Calu3 (cell line): ENCODE data around the gene DICER1. TPM values are rescaled to one million over a fixed set of nuclear protein-coding genes. Genes with fewer than 3 reads are reported as not detected.
A peak's percentile ranks its signal among the peaks of the same experiment; 100 is the strongest.

Experiments
- BruUV-seq: library from RNA; stranded (reverse); fragments of 400-500 nt; replicated peaks from 2 replicates; lab custom pipeline; 2021; lab: Mats Ljungman, UMichigan
- CTCF ChIA-PET: fragments of 300-600 bp; sonication (Branson Sonifier 250); formaldehyde crosslinking; loops from one replicate; lab custom pipeline; 2022; ENCODE audit warnings: antibody characterized with exemption; lab: Charles Lee
- DNase-seq: peaks from one replicate; pipeline ENCODE4 v3.0.0; 2022
- H3K27ac Mint-ChIP-seq: one replicate; pipeline ENCODE4 v1.8.0; 2022; ENCODE audit warnings: mixed read lengths; ENCODE audit not compliant: unreplicated experiment
- H3K27me3 Mint-ChIP-seq: one replicate; pipeline ENCODE4 v1.8.0; 2022; ENCODE audit warnings: mixed read lengths; ENCODE audit not compliant: unreplicated experiment
- H3K36me3 Mint-ChIP-seq: one replicate; pipeline ENCODE4 v1.8.0; 2022; ENCODE audit warnings: mild to moderate bottlenecking, moderate library complexity, mixed read lengths; ENCODE audit not compliant: insufficient read depth, unreplicated experiment
- H3K4me1 Mint-ChIP-seq: one replicate; pipeline ENCODE4 v1.8.0; 2022; ENCODE audit warnings: mild to moderate bottlenecking, low read depth, mixed read lengths; ENCODE audit not compliant: unreplicated experiment
- H3K4me3 Mint-ChIP-seq: one replicate; pipeline ENCODE4 v1.8.0; 2022; ENCODE audit warnings: mild to moderate bottlenecking, low read depth, moderate library complexity, mixed read lengths; ENCODE audit not compliant: unreplicated experiment
- H3K9me3 Mint-ChIP-seq: one replicate; pipeline ENCODE4 v1.8.0; 2022; ENCODE audit warnings: low read depth, mixed read lengths; ENCODE audit not compliant: unreplicated experiment
- intact Hi-C: fragments of 100-400 bp; cut with micrococcal nuclease; formaldehyde crosslinking; loops from one replicate; pipeline ENCODE4 v1.10.0; 2022; ENCODE audit not compliant: unreplicated experiment
- total RNA-seq: library from RNA; stranded (reverse); gene quantifications from 2 replicates; pipeline ENCODE4 v1.2.3, GENCODE V29; 2022
- TF ChIP-seq, protein P1 (sequence below): fragments of 200-600 bp; IDR thresholded peaks from one replicate; pipeline ENCODE4 v1.8.0; 2022; ENCODE audit warnings: antibody characterized with exemption; ENCODE audit not compliant: unreplicated experiment

DICER1 gene
- total RNA-seq, 1 experiment from 2014 or later: 53.8 TPM

DNA sequence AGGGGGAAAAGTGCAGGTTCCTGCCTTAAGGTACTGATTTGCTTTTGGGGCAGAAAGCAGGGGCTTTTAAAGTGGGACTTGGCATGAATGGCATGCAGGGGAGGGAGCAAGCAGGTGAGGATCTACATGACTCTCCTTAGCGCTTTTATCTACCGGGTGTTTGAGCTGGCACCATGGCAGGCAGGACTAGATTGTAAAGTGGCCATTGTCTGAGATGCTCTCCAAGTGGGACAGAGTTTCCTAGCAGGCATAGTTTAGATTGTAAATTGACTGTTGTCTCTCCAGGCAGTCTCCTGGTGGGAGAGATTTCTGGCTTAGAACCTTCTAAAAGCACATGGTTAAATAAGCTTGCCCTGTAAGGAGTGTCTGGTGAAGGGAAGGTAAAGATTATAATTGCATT lies 5.3 kb upstream of the DICER1 start:
- H3K4me1 Mint-ChIP-seq: no peaks in the 10 kb centered on the region
- BruUV-seq: no TSS peak

DNA sequence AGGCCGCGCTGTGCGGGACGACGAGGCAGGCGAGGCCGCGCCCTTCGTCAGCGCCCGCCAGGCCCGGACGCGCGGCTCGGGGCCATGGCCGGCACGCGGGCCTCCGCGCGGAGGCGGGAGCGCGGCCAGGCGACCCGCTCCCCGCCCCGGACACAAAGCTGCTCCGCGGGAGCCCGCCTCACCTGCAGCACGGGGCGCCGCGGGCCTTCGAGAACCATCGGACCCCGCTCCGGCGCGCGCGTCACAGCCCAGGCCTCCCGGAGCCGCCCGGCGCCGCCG lies 342 bp downstream of the DICER1 start:
- peak overlapping the region; percentile 84 for H3K4me3 Mint-ChIP-seq
- no peaks in the 10 kb centered on the region for H3K27me3 Mint-ChIP-seq
- H3K27ac Mint-ChIP-seq: peak overlapping the region; percentile 91

More for the DNA sequence above, 5.3 kb upstream of the DICER1 start:
- Mint-ChIP-seq H3K27ac (no peak overlapping the region), H3K9me3 (peaks cover 6% of the 10 kb centered on the region), H3K27me3 (no peaks in the 10 kb centered on the region), H3K36me3 (peaks cover 7% of the 10 kb centered on the region), H3K4me3 (no peak overlapping the region)
- no peak for DNase-seq
- TF ChIP-seq, protein P1, sequence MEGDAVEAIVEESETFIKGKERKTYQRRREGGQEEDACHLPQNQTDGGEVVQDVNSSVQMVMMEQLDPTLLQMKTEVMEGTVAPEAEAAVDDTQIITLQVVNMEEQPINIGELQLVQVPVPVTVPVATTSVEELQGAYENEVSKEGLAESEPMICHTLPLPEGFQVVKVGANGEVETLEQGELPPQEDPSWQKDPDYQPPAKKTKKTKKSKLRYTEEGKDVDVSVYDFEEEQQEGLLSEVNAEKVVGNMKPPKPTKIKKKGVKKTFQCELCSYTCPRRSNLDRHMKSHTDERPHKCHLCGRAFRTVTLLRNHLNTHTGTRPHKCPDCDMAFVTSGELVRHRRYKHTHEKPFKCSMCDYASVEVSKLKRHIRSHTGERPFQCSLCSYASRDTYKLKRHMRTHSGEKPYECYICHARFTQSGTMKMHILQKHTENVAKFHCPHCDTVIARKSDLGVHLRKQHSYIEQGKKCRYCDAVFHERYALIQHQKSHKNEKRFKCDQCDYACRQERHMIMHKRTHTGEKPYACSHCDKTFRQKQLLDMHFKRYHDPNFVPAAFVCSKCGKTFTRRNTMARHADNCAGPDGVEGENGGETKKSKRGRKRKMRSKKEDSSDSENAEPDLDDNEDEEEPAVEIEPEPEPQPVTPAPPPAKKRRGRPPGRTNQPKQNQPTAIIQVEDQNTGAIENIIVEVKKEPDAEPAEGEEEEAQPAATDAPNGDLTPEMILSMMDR: no peak
- intact Hi-C loops: no loop called here
- CTCF ChIA-PET: interaction anchor here (0.5 kb wide), 1 partner anchor 689 kb away, joined by 4 read pairs; no protein-coding TSS in a partner anchor

DNA sequence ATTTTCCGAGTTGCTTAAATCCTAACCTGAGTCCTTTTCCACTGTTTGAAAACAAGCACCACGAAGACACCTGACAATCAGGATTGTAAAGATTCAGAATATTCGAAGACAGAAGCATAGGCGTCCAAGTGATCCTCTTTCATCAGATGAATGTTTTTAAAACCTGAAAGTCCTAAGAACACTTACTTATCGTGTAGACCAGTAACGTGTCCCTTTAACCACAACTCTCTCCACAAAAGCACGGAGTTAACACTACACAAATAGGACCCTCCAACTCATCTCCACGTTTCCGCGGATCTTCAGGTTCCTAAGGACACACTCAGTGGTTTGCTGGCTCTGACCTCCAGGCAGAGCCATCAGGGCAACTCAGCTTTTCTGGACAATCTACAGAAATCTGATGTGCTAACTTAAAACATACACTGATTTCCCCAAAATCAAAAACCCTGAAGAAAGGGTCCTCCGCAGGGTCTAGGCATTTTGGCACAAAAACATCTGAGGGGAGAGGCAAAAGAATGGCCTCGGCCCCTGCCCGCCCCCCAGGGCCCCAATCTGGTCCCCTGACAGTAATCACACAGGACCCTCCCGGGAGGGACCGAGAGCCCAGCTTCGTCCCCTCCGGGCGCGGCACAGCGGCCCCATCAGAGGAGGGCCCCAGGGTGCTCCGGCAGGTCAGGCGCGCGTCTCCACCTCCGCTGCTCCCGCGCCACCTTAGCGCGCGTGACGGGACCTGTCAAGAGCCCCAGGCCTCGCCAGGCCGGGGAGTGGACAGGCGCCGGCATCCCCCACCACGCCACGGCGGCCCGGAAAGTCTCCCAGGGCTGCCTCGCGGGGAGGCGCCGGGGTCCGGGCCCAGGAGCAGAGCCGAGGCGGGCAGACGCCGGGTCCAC lies 925 bp downstream of the DICER1 start:
- Mint-ChIP-seq H3K9me3 (no peaks in the 10 kb centered on the region), H3K27ac (peak overlapping the region; percentile 28), H3K4me1 (peaks cover 29% of the 10 kb centered on the region), H3K4me3 (peak overlapping the region; percentile 84), H3K27me3 (no peaks in the 10 kb centered on the region), H3K36me3 (peaks cover 32% of the 10 kb centered on the region)
- DNase-seq: peak; percentile 36
- intact Hi-C loops: loop anchor here (5.0 to 10.0 kb wide), 3 partner anchors 91 to 378 kb away; partner anchors contain the start of gene GLRX5
- CTCF ChIA-PET: no interaction called here
- TF ChIP-seq, protein P1: no peak
- BruUV-seq: no TSS peak

More for the DNA sequence above, 342 bp downstream of the DICER1 start:
- TF ChIP-seq, protein P1: no peak
- intact Hi-C loops: loop anchor here (5.0 to 10.0 kb wide), 3 partner anchors 90 to 378 kb away; partner anchors contain the start of gene GLRX5
- Mint-ChIP-seq H3K4me1 (peaks cover 24% of the 10 kb centered on the region), H3K36me3 (peaks cover 32% of the 10 kb centered on the region), H3K9me3 (no peaks in the 10 kb centered on the region)
- CTCF ChIA-PET: interaction anchor here (1.3 kb wide), 1 partner anchor 26 kb away, joined by 4 read pairs; no protein-coding TSS in a partner anchor
- BruUV-seq: no TSS peak
- DNase-seq: no peak

DNA sequence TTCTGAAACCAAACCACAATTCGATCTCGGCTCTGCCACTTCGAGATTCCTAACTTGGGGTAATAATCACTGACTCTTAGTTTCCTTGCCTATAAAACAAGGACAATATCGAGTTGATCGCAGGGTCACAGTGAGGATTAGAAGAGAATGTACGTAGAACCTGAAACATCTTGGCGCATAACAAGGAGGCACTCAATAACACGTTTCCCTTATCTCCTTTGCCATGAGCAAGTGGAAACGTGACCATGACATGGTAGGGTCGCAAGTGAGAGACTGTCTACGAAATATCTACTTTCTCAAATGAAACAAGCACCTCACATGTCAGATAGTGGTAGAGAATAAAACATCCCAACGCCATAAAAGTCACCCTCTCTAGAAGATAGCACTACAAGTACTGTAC lies 2.3 kb downstream of the DICER1 start:
- peaks cover 43% of the 10 kb centered on the region for H3K4me1 Mint-ChIP-seq
- intact Hi-C loops: loop anchor here (5.0 to 10.0 kb wide), 3 partner anchors 92 to 380 kb away; partner anchors contain the start of gene GLRX5
- no TSS peak for BruUV-seq
- H3K27me3 Mint-ChIP-seq: no peaks in the 10 kb centered on the region
- H3K27ac Mint-ChIP-seq: peak overlapping the region; percentile 28
- CTCF ChIA-PET: no interaction called here
- peaks cover 32% of the 10 kb centered on the region for H3K36me3 Mint-ChIP-seq
- H3K9me3 Mint-ChIP-seq: no peaks in the 10 kb centered on the region
- DNase-seq: no peak
- peak overlapping the region; percentile 84 for H3K4me3 Mint-ChIP-seq
- TF ChIP-seq, protein P1: no peak
